IMR-90 (cell line): ENCODE measurements around the gene TEX264. TPM values are rescaled to one million over a fixed set of nuclear protein-coding genes. Genes with fewer than 3 reads are reported as not detected.

ENCODE experiments used
- ATAC-seq: fragments of 200-7000 bp; cut with Tn5 transposase; 2 replicates; pipeline ENCODE4 v1.9.1; 2020; ENCODE audit warnings: low read depth, mild to moderate bottlenecking, moderate library complexity
- BruUV-seq: library from RNA; stranded (reverse); fragments of 400-500 nt; replicated peaks from 2 replicates; lab custom pipeline; 2021; lab: Mats Ljungman, UMichigan
- CTCF ChIA-PET: fragments of 300-600 bp; formaldehyde crosslinking; extraction: SDS; loops from one replicate; lab custom pipeline; 2021; ENCODE audit warnings: antibody characterized with exemption; lab: Yijun Ruan, JAX
- POLR2A ChIA-PET: fragments of 300-600 bp; sonication (Branson Sonifier 250); formaldehyde crosslinking; loops from one replicate; lab custom pipeline; 2022; ENCODE audit warnings: antibody characterized with exemption; ENCODE audit not compliant: unreplicated experiment; lab: Charles Lee
- DNase-seq: peaks from one replicate; pipeline ENCODE4 v3.0.0; 2013
- H2AFZ ChIP-seq: replicated peaks from 2 replicates; pipeline ENCODE3; 2013; ENCODE audit warnings: low read length, mild to moderate bottlenecking; ENCODE audit not compliant: poor library complexity
- H2AK5ac ChIP-seq: 2 replicates; pipeline ENCODE4 v1.6.1; 2013; ENCODE audit warnings: low read depth, low read length, inconsistent platforms
- H2AK9ac ChIP-seq: replicated peaks from 2 replicates; pipeline ENCODE3; 2013; ENCODE audit warnings: mild to moderate bottlenecking, low read depth, low read length, moderate library complexity; ENCODE audit not compliant: poor library complexity
- H2BK120ac ChIP-seq: 2 replicates; pipeline ENCODE4 v1.6.1; 2013; ENCODE audit warnings: low read depth, low read length, inconsistent platforms
- H2BK15ac ChIP-seq: 3 replicates; pipeline ENCODE4 v1.6.1; 2013; ENCODE audit warnings: low read depth, low read length, inconsistent platforms
- H2BK20ac ChIP-seq: 2 replicates; pipeline ENCODE4 v1.6.1; 2013; ENCODE audit warnings: low read depth, mild to moderate bottlenecking, inconsistent platforms, low read length, moderate library complexity
- H2BK5ac ChIP-seq: 2 replicates; pipeline ENCODE4 v1.6.1; 2013; ENCODE audit warnings: mild to moderate bottlenecking, low read depth, low read length, inconsistent platforms; ENCODE audit not compliant: poor library complexity, severe bottlenecking
- H3K14ac ChIP-seq: replicated peaks from 2 replicates; pipeline ENCODE4 v1.6.1; 2013; ENCODE audit warnings: low read depth, low read length, inconsistent platforms
- H3K18ac ChIP-seq: 2 replicates; pipeline ENCODE4 v1.6.1; 2013; ENCODE audit warnings: low read depth, low read length, control low read depth
- H3K23ac ChIP-seq: 2 replicates; pipeline ENCODE4 v1.6.1; 2013; ENCODE audit warnings: low read depth, low read length, inconsistent platforms
- H3K27ac ChIP-seq: 2 replicates; pipeline ENCODE4 v1.5.1; 2013; ENCODE audit warnings: mild to moderate bottlenecking, control low read depth, low read length; ENCODE audit not compliant: insufficient read depth
- H3K27me3 ChIP-seq: 2 replicates; pipeline ENCODE4 v1.6.1; 2013; ENCODE audit warnings: low read length; ENCODE audit not compliant: control insufficient read depth, insufficient read depth
- H3K36me3 ChIP-seq: 2 replicates; pipeline ENCODE4 v1.6.1; 2013; ENCODE audit warnings: low read length, mixed read lengths; ENCODE audit not compliant: control insufficient read depth, insufficient read depth
- H3K4ac ChIP-seq: 2 replicates; pipeline ENCODE4 v1.6.1; 2013; ENCODE audit warnings: low read depth, low read length, inconsistent platforms
- H3K4me1 ChIP-seq: 2 replicates; pipeline ENCODE4 v1.6.1; 2013; ENCODE audit warnings: low read length, mixed read lengths; ENCODE audit not compliant: control insufficient read depth, insufficient read depth
- H3K4me2 ChIP-seq: 2 replicates; pipeline ENCODE4 v1.6.1; 2013; ENCODE audit warnings: low read depth, mild to moderate bottlenecking, control low read depth, low read length, moderate library complexity
- H3K4me3 ChIP-seq: 2 replicates; pipeline ENCODE4 v1.5.1; 2013; ENCODE audit warnings: low read depth, mild to moderate bottlenecking, control low read depth, low read length, moderate library complexity; ENCODE audit not compliant: insufficient read depth
- H3K56ac ChIP-seq: 2 replicates; pipeline ENCODE4 v1.6.1; 2013; ENCODE audit warnings: low read length, inconsistent platforms; ENCODE audit not compliant: insufficient read depth; ENCODE audit errors: extremely low read depth
- H3K79me1 ChIP-seq, 2 experiments: 2 replicates each; pipeline ENCODE4 v1.6.1; 2013; ENCODE audit warnings: low read length in 2 of 2, inconsistent platforms in 1 of 2, low read depth in 1 of 2
- H3K9ac ChIP-seq: 2 replicates; pipeline ENCODE4 v1.6.1; 2013; ENCODE audit warnings: low read depth, low read length, control low read depth
- H3K9me1 ChIP-seq: 2 replicates; pipeline ENCODE4 v1.6.1; 2013; ENCODE audit warnings: low read length, inconsistent platforms; ENCODE audit not compliant: insufficient read depth
- H3K9me3 ChIP-seq: 2 replicates; pipeline ENCODE4 v1.6.1; 2013; ENCODE audit warnings: low read length; ENCODE audit not compliant: control insufficient read depth, insufficient read depth
- H4K20me1 ChIP-seq: 2 replicates; pipeline ENCODE4 v1.6.1; 2013; ENCODE audit warnings: low read length, inconsistent platforms; ENCODE audit not compliant: insufficient read depth
- H4K5ac ChIP-seq: 2 replicates; pipeline ENCODE4 v1.6.1; 2013; ENCODE audit warnings: mild to moderate bottlenecking, low read depth, low read length, control low read depth
- H4K8ac ChIP-seq, 2 experiments: 2 replicates each; pipeline ENCODE4 v1.6.1; 2013; ENCODE audit warnings: low read depth in 2 of 2, low read length in 2 of 2, control low read depth in 1 of 2, inconsistent platforms in 1 of 2
- H4K91ac ChIP-seq: 2 replicates; pipeline ENCODE4 v1.6.1; 2013; ENCODE audit warnings: low read depth, low read length, inconsistent platforms; ENCODE audit not compliant: insufficient read depth
- BHLHE40 ChIP-seq: fragments of 150-350 bp; IDR thresholded peaks from 2 replicates; pipeline ENCODE4 v1.6.1; 2016; ENCODE audit warnings: mild to moderate bottlenecking, low read depth, low read length
- CEBPB ChIP-seq: IDR thresholded peaks from 2 replicates; pipeline ENCODE4 v1.6.1; 2012; ENCODE audit warnings: low read depth, low read length, improper control_type of control experiment
- ELK1 ChIP-seq: fragments of 150-350 bp; IDR thresholded peaks from 2 replicates; pipeline ENCODE4 v1.6.1; 2016; ENCODE audit warnings: low read depth, mild to moderate bottlenecking, low read length, moderate library complexity, borderline replicate concordance
- FOS ChIP-seq: fragments of 150-350 bp; IDR thresholded peaks from 2 replicates; pipeline ENCODE4 v1.6.1; 2016; ENCODE audit warnings: low read depth, low read length
- MAFK ChIP-seq: IDR thresholded peaks from 2 replicates; pipeline ENCODE4 v1.6.1; 2012; ENCODE audit warnings: low read depth, low read length, improper control_type of control experiment
- NFE2L2 ChIP-seq: fragments of 150-350 bp; IDR thresholded peaks from 2 replicates; pipeline ENCODE4 v1.6.1; 2016; ENCODE audit warnings: low read depth, mild to moderate bottlenecking, low read length
- POLR2A ChIP-seq: IDR thresholded peaks from 2 replicates; pipeline ENCODE4 v1.6.1; 2012; ENCODE audit warnings: mild to moderate bottlenecking, low read depth, low read length
- RAD21 ChIP-seq: IDR thresholded peaks from 2 replicates; pipeline ENCODE4 v1.6.1; 2012; ENCODE audit warnings: low read length, improper control_type of control experiment
- RFX5 ChIP-seq: IDR thresholded peaks from 2 replicates; pipeline ENCODE4 v1.8.0; 2012; ENCODE audit warnings: low read depth, mild to moderate bottlenecking, low read length, moderate library complexity
- SMC3 ChIP-seq: fragments of 150-350 bp; IDR thresholded peaks from 2 replicates; pipeline ENCODE4 v1.6.1; 2016; ENCODE audit warnings: low read depth, mild to moderate bottlenecking, antibody characterized with exemption, low read length, moderate library complexity
- WGBS, 2 experiments: methylation state at CpG; one replicate each; pipeline versions ENCODE4 v1.1.5 to v1.1.7; 2013; ENCODE audit warnings: missing lambda C conversion rate in 2 of 2; ENCODE audit not compliant: insufficient read length in 1 of 2; ENCODE audit errors: extremely low coverage in 2 of 2; 5-methylcytosine and 5-hydroxymethylcytosine counted together
- dilution Hi-C: fragments of 300-500 bp; cut with HindIII; formaldehyde crosslinking; loops from one replicate; pipeline ENCODE4 v1.14.3; 2018; ENCODE audit warnings: low sequenced_read_pairs; ENCODE audit not compliant: unreplicated experiment
- in situ Hi-C: fragments of 300-500 bp; cut with MboI; formaldehyde crosslinking; loops from 3 replicates; pipeline ENCODE4 v1.14.3; 2019; ENCODE audit warnings: low sequenced_read_pairs, inconsistent platforms, mixed read lengths
- intact Hi-C: fragments of 100-400 bp; cut with micrococcal nuclease; formaldehyde crosslinking; loops from 2 replicates; pipeline ENCODE4 v1.10.0; 2022
- polyA plus RNA-seq, 3 experiments: library from polyadenylated mRNA; depleted of rRNA; stranded (reverse); fragments of >200 nt; gene quantifications; 2 replicates each; pipeline ENCODE4 v1.2.3, GENCODE V29; 2012; ENCODE audit warnings: low replicate concordance in 1 of 3
- total RNA-seq: library from RNA; depleted of rRNA; stranded (reverse); fragments of >200 nt; gene quantifications from 2 replicates; pipeline ENCODE4 v1.2.3, GENCODE V29; 2012

Gene TEX264
- total and polyA plus RNA-seq, 2 of the 4 experiments (the other 2 are of a cell fraction), result 30.3 to 45.0 TPM

- H3K9me3 ChIP-seq, result no peaks in the 10 kb centered on the region
- H3K56ac ChIP-seq, result no peak overlapping the region
- in situ Hi-C loops (no loop called here), dilution Hi-C loops (no loop called here), intact Hi-C loops (loop anchor here (10.0 kb wide), 1 partner anchor 1048 kb away; the partner anchor contains the start of genes CISH and MAPKAPK3)
- no peaks in the 10 kb centered on the region for H3K27me3 ChIP-seq
- no peak overlapping the region for H4K5ac ChIP-seq
- H2BK120ac ChIP-seq, result no peak overlapping the region
- no peak overlapping the region for H3K4ac ChIP-seq
- H3K9me1 ChIP-seq, result 0 out of 2 replicates have a peak, but pooled peaks cover 2% of the 10 kb centered on the region
- no peak overlapping the region for H2BK20ac ChIP-seq
- no peak overlapping the region for H3K9ac ChIP-seq
- H4K8ac ChIP-seq, result no peak overlapping the region
- H3K18ac ChIP-seq, result no peak overlapping the region
- no peak overlapping the region for H2AK5ac ChIP-seq
- no peak overlapping the region for H2BK15ac ChIP-seq
- no peak overlapping the region for H3K4me2 ChIP-seq
- H3K36me3 ChIP-seq, result peaks cover 47% of the 10 kb centered on the region
- no peaks in the 10 kb centered on the region for H3K4me1 ChIP-seq
- no peak for TF ChIP-seq POLR2A
- no peak for TF ChIP-seq RAD21
- no peak for TF ChIP-seq FOS
- no peak for TF ChIP-seq RFX5
- no peak for TF ChIP-seq NFE2L2
- no peak for TF ChIP-seq SMC3
- no peak for TF ChIP-seq CEBPB
- no peak for TF ChIP-seq BHLHE40
- TF ChIP-seq ELK1, result no peak
- no peak for TF ChIP-seq MAFK
- no peak overlapping the region for H3K23ac ChIP-seq
- H3K79me1 ChIP-seq, result no peaks in the 10 kb centered on the region
- H3K27ac ChIP-seq, result no peak overlapping the region
- CTCF ChIA-PET, result no interaction called here
- H2AFZ ChIP-seq, result no peak overlapping the region
- WGBS, 2 experiments, result 93% methylated on average over 12 of the region's 14 CpGs; no CpG with 5 or more reads in 1 of the 2 experiments
- H3K14ac ChIP-seq, result no peak overlapping the region
- no peaks in the 10 kb centered on the region for H4K20me1 ChIP-seq
- H3K4me3 ChIP-seq, result no peak overlapping the region
- DNase-seq, result no peak
- BruUV-seq, result no TSS peak
- no peak overlapping the region for H4K91ac ChIP-seq
- POLR2A ChIA-PET, result no interaction called here
- no peak overlapping the region for H2BK5ac ChIP-seq
- H2AK9ac ChIP-seq, result no peak overlapping the region
- no peak for ATAC-seq
These were observed 8.6 kb upstream of the TEX264 start for GRCh38 chr3:51662456-51662855.
